HG03108 (cell line): ENCODE data around the gene CCDC154.

ENCODE experiments used
- ATAC-seq: cut with Tn5 transposase; IDR thresholded peaks from one replicate; pipeline ENCODE4 v1.9.1; 2021; ENCODE audit warnings: moderate library complexity; ENCODE audit not compliant: unreplicated experiment

Gene CCDC154

DNA sequence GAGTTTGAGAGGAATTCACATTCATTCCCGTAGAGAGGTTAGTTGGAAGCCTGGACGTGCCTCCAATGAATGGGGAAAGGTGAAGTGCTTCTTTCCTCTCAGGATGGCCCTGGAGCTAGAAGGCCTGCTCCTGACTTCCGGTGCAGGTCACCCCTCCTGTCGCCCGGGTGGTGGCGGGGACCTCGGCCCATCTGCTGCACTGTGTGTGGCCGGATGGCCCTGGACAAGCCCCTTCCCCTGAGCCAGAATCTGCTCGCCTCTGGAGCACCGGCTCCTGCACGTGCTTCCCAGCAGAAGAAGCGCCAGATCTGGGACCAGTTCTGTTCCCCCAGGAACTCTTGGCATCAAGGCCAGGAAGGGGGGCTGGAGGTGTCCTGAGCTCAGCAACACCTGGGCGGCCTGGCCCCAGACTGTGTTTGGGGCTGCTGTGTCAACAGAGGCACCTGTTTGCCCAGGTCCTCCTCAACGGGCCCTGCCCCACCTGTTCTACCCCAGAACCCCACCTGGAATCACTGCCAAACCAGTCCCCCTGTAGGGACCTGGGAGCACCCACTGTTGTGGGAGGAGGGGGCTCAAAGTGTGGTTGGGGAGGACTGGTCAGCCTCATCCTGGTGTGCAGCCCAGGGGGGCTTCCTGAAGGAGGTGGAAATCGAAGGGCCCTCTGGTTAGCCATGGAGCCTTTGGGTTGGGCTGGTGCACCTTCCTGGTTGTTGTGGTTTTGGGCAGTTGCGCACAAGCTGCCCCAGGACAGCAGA, 18.6 kb downstream of the CCDC154 start:
- ATAC-seq: no peak

DNA sequence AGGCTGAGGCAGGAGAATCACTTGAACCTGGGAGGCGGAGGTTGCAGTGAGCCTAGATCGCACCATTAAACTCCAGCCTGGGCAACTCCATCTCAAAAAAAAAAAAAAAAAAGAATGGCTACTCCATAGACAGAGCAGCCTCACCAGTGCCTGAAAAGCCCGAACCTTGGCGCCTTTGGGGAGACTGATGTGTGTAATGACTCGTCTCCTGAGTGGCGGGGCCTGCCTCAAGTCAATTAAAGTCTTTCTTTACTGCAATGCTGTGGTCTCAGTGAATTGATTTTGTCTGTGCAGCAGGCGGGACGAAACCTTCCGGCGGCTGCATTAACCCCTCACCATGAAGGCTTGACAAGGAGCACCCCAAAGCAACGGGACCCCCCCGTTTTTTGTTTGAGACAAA, 20.3 kb downstream of the CCDC154 start:
- no peak for ATAC-seq

DNA sequence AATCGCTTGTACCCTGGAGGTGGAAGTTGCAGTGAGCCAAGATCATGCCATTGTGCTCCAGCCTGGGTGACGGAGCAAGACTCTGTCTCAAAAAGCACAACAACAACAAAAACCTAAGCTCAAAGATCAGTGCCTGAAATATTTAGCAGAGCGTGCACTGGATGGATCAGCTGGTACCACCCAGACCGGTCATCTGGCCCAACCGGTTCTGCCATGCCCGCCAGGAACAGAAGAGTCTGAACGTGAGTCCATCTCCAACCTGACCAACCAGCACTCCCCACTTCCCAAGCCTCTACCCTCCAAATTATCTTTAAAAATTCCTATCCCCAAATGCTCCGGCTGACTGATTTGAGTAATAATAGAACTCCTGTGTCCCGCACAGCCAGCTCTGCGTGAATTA, 22.3 kb downstream of the CCDC154 start:
- ATAC-seq: no peak

DNA sequence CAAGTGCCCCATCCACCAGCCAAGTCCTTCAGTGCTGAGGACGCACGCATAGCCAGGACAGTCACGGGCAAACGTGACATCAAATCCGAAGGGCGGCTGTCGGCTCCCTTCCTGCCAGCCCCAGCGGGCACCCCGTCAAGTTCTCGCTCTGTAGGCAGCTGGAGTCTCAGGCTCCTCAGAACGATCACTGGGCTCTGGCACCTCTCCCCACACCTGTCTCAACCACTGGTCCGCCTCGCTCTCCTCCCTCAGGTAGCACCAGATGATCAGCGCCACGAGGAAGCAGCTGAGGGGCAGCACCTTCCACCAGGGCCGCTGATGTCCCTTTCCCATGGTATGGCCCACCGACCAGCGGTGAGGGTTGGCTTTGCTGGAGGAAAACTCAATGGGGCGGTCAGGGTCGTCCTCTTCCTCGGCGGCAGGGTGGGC, 24.2 kb downstream of the CCDC154 start:
- ATAC-seq: no peak

DNA sequence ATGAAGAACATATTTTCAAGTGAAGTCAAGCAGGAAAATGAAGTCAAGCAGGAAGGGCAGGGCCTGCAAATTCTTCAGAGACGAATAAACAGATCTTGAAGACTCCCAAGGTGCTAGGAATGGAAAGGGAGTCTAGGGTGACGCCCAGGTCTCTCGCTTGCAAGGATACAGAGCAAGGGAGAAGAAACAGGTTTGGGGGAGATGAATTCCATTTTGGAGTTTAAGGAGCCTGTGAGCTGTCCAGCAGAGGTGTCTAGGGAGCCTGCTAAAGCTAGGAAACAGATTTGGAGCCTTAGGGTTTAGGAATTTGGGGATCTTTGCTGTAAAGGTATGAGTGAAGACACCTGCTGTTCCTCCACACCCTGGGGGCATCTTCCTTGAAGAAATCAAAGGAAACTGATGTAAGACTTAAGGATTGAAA, 27.8 kb downstream of the CCDC154 start:
- no peak for ATAC-seq

DNA sequence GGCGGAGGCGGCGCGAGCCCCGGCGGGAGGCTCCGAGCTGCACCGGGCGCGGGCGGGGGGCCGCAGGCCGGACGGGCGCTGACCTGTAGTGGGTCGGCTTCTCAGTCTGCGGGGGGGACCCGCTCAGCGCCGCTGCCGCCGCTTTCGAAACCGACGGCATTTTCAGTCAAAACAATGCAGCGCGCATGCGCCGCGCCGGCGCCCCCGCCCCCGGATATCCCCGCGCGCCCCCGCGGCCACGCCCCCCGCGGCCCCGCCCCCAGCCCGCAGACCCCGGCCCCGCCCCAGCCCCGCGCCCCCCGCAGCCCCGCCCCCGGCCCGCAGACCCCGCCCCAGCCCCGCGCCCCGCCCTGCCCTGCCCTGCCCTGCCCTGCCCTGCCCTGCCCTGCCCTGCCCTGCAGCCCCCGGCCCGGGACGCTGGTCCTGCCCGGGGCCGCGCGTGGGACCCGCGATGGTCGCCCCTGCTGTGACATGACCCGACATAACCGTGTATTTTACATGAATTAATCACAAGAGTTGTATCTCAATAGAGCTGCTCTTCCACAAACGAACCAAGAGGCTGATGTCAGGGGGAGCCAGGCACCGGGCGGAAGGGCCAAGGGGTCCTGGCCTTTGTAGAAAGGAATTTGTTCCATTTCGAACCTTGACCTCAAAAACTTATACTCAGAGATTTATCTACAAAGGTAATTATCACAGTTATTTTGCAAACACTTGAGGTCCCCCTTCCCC, 29.7 kb downstream of the CCDC154 start, which contains the start of gene UNKL:
UNKL (minus strand) TSS at position 173 of the 729 bp plus-strand sequence; CDS start at position 160, 13 bp downstream.
- no peak for ATAC-seq

DNA sequence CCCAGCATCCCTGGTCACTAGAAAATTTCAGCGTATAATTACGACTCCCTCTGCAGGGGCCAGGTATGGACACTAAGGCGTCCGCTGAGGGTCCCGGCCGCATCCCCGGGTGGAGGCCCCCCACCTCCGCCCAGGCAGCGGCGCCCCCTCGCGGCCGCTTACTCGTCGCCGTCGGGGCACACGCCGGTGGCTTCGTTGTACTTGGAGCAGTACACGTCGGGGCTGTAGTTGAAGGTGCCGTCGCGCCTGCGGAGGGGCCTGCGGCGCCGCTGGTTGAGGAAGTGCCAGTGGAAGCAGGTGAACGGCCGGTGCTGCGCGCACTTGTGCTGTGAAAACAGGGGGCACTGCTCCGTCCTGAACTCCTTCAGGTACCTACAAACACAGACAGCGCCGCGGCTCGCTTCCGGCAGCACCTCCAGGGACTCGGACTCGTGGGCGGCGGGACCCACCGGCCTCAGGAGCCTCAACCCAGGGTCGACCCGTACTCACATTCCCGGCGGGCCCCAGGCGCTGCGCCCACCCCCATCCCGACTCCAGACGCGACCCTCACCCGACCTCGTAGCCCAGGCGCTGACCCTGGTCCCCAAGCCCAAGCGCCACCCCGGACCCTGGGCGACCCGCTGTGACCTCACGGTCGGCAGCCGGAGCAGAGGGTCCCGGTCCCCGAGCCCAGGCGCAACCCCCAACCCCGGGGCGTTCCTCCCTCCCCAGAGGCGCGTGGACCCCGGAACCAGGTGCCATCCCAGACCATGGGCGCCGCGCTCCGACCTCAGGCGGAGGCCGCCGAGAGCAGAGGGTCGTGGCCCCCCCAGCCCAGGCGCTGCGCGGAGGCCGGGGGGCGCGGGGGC, 30.4 kb downstream of the CCDC154 start:
- no peak for ATAC-seq

DNA sequence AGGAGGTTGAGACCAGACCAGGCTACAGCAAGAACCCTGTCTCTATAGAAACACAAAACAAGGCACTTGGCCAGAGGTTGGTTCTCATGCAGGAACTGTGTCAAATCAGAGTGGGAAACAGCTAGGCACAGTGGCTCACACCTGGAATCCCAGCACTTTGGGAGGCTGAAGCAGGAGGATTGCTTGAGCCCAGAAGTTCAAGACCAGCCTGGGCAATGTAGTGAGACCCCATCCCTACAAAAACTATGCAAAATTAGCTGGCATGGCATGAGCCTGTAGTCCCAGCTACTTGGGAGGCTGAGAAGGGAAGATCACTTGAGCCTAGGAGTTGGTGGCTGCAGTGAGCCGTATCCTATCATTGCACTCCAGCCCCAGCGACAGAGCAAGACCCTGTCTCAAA, 31.5 kb downstream of the CCDC154 start:
- ATAC-seq: no peak

DNA sequence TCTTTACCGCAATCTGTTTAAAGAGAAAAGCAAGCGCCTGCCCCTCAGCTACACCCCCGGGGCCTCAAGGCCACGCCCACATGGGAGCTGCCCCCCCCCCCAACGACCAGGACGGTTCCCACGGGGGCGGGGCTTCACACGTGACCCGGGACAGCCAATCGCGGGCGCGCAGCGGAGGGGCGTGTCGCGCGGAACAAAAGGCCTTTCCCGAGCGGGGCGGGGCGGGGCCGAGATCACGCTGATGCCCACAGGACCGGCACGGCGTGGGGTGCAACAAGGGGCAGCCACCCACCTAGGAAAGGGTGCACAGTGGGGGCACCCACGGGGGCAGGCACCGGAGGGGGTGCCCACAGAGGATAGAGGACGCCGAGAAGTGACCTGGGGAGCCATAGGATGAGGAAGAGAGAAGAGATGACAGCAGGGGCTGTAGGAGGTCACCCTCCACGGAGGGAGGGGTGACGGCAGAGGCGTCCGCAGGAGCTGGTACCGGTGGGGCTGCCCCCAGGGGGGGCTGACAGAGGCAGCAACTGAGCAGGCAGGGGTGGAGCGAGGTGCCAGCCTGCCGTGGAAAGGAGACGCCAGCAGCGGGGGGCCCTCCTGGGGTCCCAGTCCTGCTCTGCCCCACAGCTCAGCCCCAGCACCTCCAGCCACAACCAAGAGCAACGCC, 36.1 kb downstream of the CCDC154 start:
- ATAC-seq: peak; percentile 84

DNA sequence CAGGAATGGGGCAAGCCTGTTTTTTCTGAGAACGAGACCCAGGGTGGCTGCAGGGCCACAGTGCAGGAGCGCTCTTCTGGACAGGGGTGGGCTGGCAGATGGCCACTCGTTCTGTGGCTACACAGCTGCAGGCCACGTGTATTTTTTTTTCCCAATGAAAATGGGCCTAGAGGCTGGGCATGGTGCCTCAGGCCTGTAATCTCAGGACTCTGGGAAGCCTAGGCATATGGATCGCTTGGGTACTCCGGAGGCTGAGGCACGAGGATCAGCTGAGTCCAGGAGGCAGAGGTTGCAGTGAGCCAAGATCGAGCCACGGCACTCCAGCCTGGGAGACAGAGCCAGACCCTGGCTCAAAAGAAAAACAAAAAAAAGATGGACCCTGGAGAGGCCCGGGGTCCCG, 36.6 kb downstream of the CCDC154 start:
- no peak for ATAC-seq

DNA sequence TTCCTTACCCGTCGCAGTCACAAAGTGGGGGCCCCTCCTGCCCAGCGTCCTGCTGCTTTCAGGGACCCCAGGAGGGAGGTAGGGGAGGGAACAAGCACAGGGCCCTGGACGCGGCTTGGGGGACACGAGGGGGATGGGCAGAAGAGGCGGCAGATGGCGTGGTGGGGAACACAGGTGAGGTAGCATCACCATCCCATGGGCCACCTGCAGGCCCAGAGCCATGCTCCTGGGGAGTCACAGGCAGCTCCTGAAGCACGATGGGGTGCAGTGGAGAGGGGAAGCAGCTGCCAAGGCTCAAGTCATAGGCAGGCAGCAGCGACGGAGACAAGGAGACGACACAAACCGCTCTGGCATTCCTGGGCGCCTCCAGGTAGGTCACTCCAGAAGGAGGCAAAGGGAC, 40.6 kb downstream of the CCDC154 start:
- ATAC-seq: no peak

DNA sequence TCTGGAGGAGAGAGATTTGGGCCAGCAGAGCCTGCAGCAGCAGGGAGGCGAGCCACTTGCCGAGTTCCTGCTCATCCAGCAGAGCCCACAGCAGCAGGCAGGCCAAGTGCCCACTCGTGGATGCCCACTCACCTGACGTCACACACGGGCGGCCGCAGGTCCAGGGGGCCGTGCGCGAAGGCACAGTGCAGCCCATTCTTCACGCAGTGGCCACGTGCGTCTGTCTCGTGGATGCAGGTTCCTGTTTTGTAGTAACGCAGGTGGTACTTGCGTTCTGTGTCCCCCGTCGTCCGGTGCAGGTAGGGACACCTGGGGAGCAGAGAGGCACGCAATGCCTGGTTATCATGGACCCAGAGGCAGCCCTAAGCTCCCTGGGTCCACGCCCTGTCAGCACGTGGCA, 41.3 kb downstream of the CCDC154 start:
- ATAC-seq: no peak

DNA sequence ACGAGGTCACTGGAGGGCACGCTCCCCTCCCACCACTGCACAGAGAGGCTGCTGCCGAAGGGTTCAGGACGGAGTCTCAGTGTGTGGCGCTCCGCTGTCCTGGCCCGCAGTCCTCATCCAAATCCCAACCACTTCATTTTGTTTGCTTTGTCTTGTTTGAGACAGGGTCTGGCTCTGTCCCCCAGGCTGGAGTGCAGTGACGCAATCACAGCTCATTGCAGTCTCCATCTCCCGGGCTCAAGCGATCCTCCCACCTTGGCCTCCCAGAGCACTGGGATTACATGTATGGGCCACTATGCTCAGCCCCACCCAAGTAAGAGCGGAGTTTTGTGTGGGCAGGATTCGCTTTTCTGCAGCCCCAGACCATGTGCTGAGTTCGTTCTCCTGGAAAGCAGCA, 42.6 kb downstream of the CCDC154 start:
- no peak for ATAC-seq

DNA sequence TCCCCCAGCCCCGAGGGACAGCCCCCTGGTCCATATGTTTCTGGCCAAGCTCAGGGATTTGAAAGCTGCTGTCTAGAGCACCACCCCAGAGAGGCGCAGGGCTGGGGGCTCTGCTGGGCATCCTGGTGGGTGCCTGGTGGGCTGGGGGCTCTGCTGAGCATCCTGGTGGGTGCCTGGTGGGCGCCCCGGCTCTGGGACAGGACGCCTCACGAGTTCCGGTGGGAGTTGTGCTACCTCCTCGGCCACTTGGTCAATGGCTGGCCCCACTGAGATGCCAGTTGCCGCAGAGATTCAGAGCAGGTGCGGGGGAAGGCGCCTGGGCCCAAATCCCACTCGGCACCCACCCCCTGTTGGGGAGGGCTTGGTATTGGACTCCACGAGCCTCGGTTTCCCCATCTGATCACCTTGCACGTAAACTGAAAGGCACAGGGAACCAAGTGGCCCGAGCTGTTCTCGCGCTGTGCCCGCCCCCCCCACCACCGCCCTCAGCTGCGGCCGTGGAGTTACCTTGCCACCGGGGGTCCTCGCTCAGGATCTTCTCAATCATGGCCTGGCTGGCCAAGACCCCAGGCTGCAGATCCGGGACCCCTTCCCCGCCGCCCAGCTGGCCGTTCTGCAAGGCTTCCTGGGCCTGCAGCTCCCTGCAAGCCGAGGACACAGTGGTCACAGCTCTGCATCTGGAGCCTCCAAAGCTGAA, 43.1 kb downstream of the CCDC154 start:
- no peak for ATAC-seq

DNA sequence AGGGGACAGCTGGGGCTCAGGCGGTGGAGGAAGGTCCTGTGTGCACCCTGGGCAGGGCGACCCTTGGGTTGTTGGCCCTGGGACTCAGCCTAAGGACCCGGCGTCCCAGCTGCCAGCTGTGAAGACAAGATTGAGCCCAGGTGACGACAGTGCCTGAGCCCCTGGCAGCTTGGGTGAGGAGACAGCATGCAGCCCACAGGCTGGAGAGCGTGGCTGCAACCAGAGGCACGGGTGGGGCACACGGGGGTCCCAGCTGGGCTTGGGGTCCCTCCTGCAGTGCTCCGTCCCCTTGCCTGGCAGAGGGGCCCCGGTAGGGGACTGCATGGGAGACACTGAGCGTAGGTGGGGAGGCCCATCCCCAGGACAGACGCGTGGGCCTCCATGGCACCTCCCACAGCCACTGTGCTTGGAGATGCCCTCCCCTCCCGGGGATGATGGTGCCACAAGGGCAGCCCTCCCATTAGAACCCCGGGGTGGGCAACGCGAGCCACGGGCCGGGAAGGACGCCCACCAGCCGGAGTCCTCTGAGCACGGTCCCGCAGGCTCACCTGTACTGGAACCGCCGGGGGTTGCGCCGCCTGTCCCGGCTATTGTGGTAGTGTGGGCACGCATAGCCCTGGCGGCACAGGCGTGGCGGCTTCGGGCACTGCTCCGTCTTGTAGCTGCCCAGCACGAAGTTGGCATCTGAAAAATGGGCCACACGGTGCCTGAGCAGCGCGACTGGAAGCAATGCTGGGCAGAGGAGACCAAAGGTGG, 45.4 kb downstream of the CCDC154 start:
- ATAC-seq: no peak

DNA sequence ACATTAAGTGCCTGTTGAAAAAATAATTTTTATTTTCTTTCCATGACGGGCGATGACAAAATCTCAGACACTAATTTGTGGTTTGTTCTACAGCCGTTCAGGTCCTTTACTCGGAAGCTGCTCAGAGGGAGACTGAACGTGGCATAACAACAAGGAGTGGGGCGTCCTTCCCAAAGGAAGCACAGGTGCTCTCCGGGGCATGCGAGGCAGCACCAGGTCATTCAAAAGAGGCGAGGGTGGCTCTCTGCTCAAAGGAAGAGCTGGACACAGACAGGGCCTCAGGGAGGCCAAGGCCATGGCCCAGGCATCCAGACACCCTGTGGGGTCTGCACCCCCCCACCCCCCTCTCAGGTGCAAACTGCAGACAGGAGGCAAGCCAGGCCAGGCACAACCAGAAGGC, 46.0 kb downstream of the CCDC154 start:
- ATAC-seq: no peak

DNA sequence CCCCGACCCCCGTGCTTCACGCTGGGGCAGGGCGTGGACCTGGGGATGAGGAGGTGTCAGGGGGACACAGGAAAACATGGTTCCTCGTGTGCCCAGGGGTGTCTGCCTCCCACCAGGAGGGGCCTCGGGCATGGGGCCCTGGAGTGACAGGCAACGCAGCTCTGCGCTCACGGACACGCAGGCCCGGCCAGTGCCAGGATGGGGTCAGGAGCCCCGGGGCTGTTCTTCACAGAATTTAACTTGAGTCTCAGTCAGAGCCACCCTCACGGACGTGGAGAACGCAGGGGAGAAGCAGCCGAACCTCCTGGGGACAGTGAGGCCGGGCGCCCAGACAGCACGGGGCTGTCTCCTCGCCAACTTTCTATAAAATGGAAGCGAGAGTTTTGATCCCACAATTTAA, 46.6 kb downstream of the CCDC154 start:
- no peak for ATAC-seq

DNA sequence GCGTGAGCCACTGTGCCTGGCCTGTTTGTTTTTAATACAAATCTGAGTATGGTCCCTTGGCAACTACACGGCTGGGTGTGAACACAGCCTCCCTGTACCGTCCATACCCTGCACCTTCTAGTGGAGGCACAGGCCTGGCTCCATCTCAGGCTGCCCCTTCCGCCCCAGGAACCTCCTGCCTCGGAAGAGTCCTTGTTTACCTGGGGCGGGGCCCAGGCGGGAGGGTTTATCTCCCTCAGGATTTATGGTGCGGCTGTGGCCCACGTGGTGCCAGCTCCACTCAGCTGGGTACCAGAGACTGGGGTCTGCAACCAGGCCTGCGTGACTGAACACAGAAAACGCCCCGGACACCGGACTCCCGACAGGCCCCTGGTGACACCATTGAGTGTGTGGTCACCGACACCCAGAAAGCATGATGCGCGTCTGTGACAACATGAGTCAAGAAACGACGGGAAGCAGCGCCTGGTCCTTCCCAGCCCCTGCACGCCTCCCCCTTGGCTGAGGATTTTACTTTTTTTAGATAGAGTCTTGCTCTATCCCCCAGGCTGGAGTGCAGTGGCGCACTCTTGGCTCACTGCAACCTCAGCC, 48.8 kb downstream of the CCDC154 start:
- no peak for ATAC-seq

DNA sequence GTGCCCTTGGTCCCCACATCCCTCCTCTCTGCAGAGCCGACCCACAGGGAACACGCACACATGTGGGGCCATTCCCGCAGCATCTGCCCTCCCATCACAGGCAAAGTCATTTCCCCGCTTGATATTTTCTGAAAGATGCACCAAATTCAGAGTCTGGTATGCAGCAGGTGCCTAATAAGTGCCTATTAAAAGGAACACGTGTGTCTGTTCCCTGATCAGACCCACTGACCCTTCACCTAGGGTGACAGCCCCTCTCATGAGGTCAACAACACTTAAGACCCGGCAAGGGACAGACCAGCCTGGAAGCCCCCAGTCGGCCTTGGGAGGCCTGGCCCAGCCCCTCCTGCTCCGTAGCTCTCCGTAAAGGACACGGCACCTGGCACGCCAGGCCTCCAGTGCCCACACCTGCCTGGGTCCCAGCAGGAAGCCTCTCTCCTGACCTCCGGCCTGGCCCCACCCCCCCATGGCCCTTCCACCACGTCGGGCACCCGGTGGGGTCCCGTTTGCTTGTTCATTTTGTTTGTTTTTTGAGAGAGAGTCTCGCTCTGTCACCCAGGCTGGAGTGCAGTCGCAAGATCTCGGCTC, 49.9 kb downstream of the CCDC154 start:
- ATAC-seq: no peak
